Activated CD4-positive, alpha-beta memory T cell treated with anti-CD3 and anti-CD28 coated beads for 36 hours (primary cell): ENCODE measurements around the gene PHTF2. TPM values are rescaled to one million over a fixed set of nuclear protein-coding genes. Genes with fewer than 3 reads are reported as not detected.
A peak's percentile ranks its signal among the peaks of the same experiment; 100 is the strongest.

Experiments used
- CTCF ChIA-PET: fragments of 350-600 bp; sonication (Branson Sonifier 250); formaldehyde crosslinking; loops from one replicate; lab custom pipeline; 2021; ENCODE audit warnings: antibody characterized with exemption, inconsistent platforms; lab: Charles Lee
- POLR2A ChIA-PET: fragments of 350-600 bp; sonication (Branson Sonifier 250); formaldehyde crosslinking; loops from one replicate; lab custom pipeline; 2021; ENCODE audit warnings: antibody characterized with exemption; lab: Charles Lee
- DNase-seq: peaks from one replicate; pipeline ENCODE4 v3.0.0-alpha.2; 2020
- H3K27ac Mint-ChIP-seq: one replicate; pipeline ENCODE4 v1.8.0; 2021; ENCODE audit warnings: mixed read lengths
- H3K27me3 Mint-ChIP-seq: one replicate; pipeline ENCODE4 v1.8.0; 2021; ENCODE audit warnings: mixed read lengths
- H3K36me3 Mint-ChIP-seq: one replicate; pipeline ENCODE4 v1.8.0; 2021; ENCODE audit warnings: mixed read lengths
- H3K4me1 Mint-ChIP-seq: one replicate; pipeline ENCODE4 v1.8.0; 2021; ENCODE audit warnings: low read depth, mixed read lengths
- H3K4me3 Mint-ChIP-seq: one replicate; pipeline ENCODE4 v1.8.0; 2021; ENCODE audit warnings: mild to moderate bottlenecking, mixed read lengths
- H3K9me3 Mint-ChIP-seq: one replicate; pipeline ENCODE4 v1.8.0; 2021; ENCODE audit warnings: mixed read lengths
- intact Hi-C: fragments of 100-400 bp; cut with micrococcal nuclease; formaldehyde crosslinking; loops from one replicate; pipeline ENCODE4 v1.15.1; 2023
- total RNA-seq, 2 experiments: library from RNA; stranded (reverse); gene quantifications; one replicate each; pipeline ENCODE4 v1.2.3, GENCODE V29; 2021

Gene PHTF2
- total RNA-seq, 2 experiments from 2014 or later, result 40.8 to 41.2 TPM

GRCh38 chr7:77888998-77889397 lies 90.4 kb downstream of the PHTF2 start:
- H3K36me3 Mint-ChIP-seq, result peaks cover 10% of the 10 kb centered on the region
- no peak for DNase-seq
- intact Hi-C loops, result loop anchor here (5.0 kb wide), 1 partner anchor 87 kb away; no protein-coding TSS in a partner anchor
- H3K27me3 Mint-ChIP-seq, result no peaks in the 10 kb centered on the region
- H3K4me1 Mint-ChIP-seq, result peaks cover 32% of the 10 kb centered on the region
- no peak overlapping the region for H3K4me3 Mint-ChIP-seq
- no peaks in the 10 kb centered on the region for H3K9me3 Mint-ChIP-seq
- ChIA-PET CTCF (interaction anchor here (0.6 kb wide), 2 partner anchors 91 to 261 kb away, joined by 4 to 5 read pairs; partner anchors contain the start of genes PHTF2 and TMEM60), POLR2A (no interaction called here)
- no peak overlapping the region for H3K27ac Mint-ChIP-seq

- POLR2A ChIA-PET, result no interaction called here
- Mint-ChIP-seq H3K36me3 (peaks cover 8% of the 10 kb centered on the region), H3K4me1 (peaks cover 13% of the 10 kb centered on the region), H3K9me3 (no peaks in the 10 kb centered on the region), H3K27ac (no peak overlapping the region), H3K27me3 (no peaks in the 10 kb centered on the region), H3K4me3 (no peak overlapping the region)
- no peak for DNase-seq
- CTCF ChIA-PET, result interaction anchor here (0.7 kb wide), 1 partner anchor 21 kb away, joined by 3 read pairs; no protein-coding TSS in a partner anchor
- intact Hi-C loops, result no loop called here
Measured at GRCh38 chr7:77893813-77894212, 95.2 kb downstream of the PHTF2 start.

GRCh38 chr7:77894574-77895091 lies 96.1 kb downstream of the PHTF2 start:
- H3K27ac Mint-ChIP-seq, result no peak overlapping the region
- no peak for DNase-seq
- ChIA-PET CTCF (no interaction called here), POLR2A (no interaction called here)
- H3K27me3 Mint-ChIP-seq, result no peaks in the 10 kb centered on the region
- peaks cover 13% of the 10 kb centered on the region for H3K4me1 Mint-ChIP-seq
- H3K9me3 Mint-ChIP-seq, result no peaks in the 10 kb centered on the region
- H3K36me3 Mint-ChIP-seq, result peaks cover 8% of the 10 kb centered on the region
- intact Hi-C loops, result no loop called here
- H3K4me3 Mint-ChIP-seq, result no peak overlapping the region

GRCh38 chr7:77895905-77896304 lies 97.3 kb downstream of the PHTF2 start:
- Mint-ChIP-seq H3K27me3 (no peaks in the 10 kb centered on the region), H3K36me3 (peaks cover 6% of the 10 kb centered on the region), H3K4me3 (no peak overlapping the region), H3K9me3 (no peaks in the 10 kb centered on the region), H3K4me1 (peaks cover 16% of the 10 kb centered on the region), H3K27ac (no peak overlapping the region)
- no peak for DNase-seq
- intact Hi-C loops, result no loop called here
- CTCF ChIA-PET, result no interaction called here
- POLR2A ChIA-PET, result no interaction called here

- no peaks in the 10 kb centered on the region for H3K9me3 Mint-ChIP-seq
- DNase-seq, result no peak
- intact Hi-C loops, result no loop called here
- POLR2A ChIA-PET, result no interaction called here
- no peak overlapping the region for H3K4me3 Mint-ChIP-seq
- no peaks in the 10 kb centered on the region for H3K27me3 Mint-ChIP-seq
- H3K27ac Mint-ChIP-seq, result no peak overlapping the region
- CTCF ChIA-PET, result interaction anchor here (0.8 kb wide), 1 partner anchor 202 kb away, joined by 3 read pairs; no protein-coding TSS in a partner anchor
- H3K36me3 Mint-ChIP-seq, result peaks cover 9% of the 10 kb centered on the region
- peaks cover 11% of the 10 kb centered on the region for H3K4me1 Mint-ChIP-seq
Measured at GRCh38 chr7:77897004-77897547, 98.5 kb downstream of the PHTF2 start.

GRCh38 chr7:77899516-77899915 lies 100.9 kb downstream of the PHTF2 start:
- Mint-ChIP-seq H3K9me3 (no peaks in the 10 kb centered on the region), H3K27me3 (no peaks in the 10 kb centered on the region), H3K4me1 (peaks cover 9% of the 10 kb centered on the region), H3K27ac (no peak overlapping the region), H3K36me3 (peaks cover 8% of the 10 kb centered on the region), H3K4me3 (no peak overlapping the region)
- no peak for DNase-seq
- intact Hi-C loops, result no loop called here
- POLR2A ChIA-PET, result interaction anchor here (1.1 kb wide), 1 partner anchor 119 kb away, joined by 3 read pairs; no protein-coding TSS in a partner anchor
- CTCF ChIA-PET, result interaction anchor here (0.7 kb wide), 1 partner anchor 96 kb away, joined by 4 read pairs; no protein-coding TSS in a partner anchor

GRCh38 chr7:77903597-77903996 lies 105.0 kb downstream of the PHTF2 start:
- Mint-ChIP-seq H3K27ac (no peak overlapping the region), H3K4me3 (no peak overlapping the region), H3K27me3 (no peaks in the 10 kb centered on the region), H3K4me1 (peaks cover 5% of the 10 kb centered on the region), H3K36me3 (peaks cover 8% of the 10 kb centered on the region), H3K9me3 (no peaks in the 10 kb centered on the region)
- peak; percentile 38 for DNase-seq
- POLR2A ChIA-PET, result no interaction called here
- intact Hi-C loops, result loop anchor here (2.0 to 5.0 kb wide), 2 partner anchors 71 to 105 kb away; partner anchors contain the start of genes PHTF2 and TMEM60
- CTCF ChIA-PET, result interaction anchor here (0.6 to 1.4 kb wide), 7 partner anchors 30 to 252 kb away, joined by 3 to 6 read pairs (median 3); no protein-coding TSS in a partner anchor

- Mint-ChIP-seq H3K9me3 (no peaks in the 10 kb centered on the region), H3K4me1 (peaks cover 5% of the 10 kb centered on the region), H3K36me3 (peaks cover 8% of the 10 kb centered on the region), H3K27ac (no peak overlapping the region), H3K27me3 (no peaks in the 10 kb centered on the region), H3K4me3 (no peak overlapping the region)
- intact Hi-C loops, result loop anchor here (5.0 kb wide), 1 partner anchor 72 kb away; no protein-coding TSS in a partner anchor
- DNase-seq, result no peak
- ChIA-PET POLR2A (no interaction called here), CTCF (interaction anchor here (1.0 to 1.1 kb wide), 2 partner anchors 91 to 107 kb away, joined by 3 read pairs; no protein-coding TSS in a partner anchor)
Measured at GRCh38 chr7:77904252-77904651, 105.7 kb downstream of the PHTF2 start.

GRCh38 chr7:77907281-77907680 lies 108.7 kb downstream of the PHTF2 start:
- no peak overlapping the region for H3K27ac Mint-ChIP-seq
- H3K4me1 Mint-ChIP-seq, result peaks cover 10% of the 10 kb centered on the region
- CTCF ChIA-PET, result no interaction called here

GRCh38 chr7:77908664-77909063 lies 110.1 kb downstream of the PHTF2 start:
- intact Hi-C loops, result no loop called here
- CTCF ChIA-PET, result no interaction called here
- POLR2A ChIA-PET, result no interaction called here

More at GRCh38 chr7:77907281-77907680, 108.7 kb downstream of the PHTF2 start:
- POLR2A ChIA-PET, result no interaction called here
- Mint-ChIP-seq H3K9me3 (no peaks in the 10 kb centered on the region), H3K4me3 (no peak overlapping the region), H3K36me3 (peaks cover 5% of the 10 kb centered on the region), H3K27me3 (no peaks in the 10 kb centered on the region)
- intact Hi-C loops, result no loop called here
- no peak for DNase-seq

GRCh38 chr7:77910124-77910523 lies 111.6 kb downstream of the PHTF2 start:
- no peaks in the 10 kb centered on the region for H3K9me3 Mint-ChIP-seq
- ChIA-PET POLR2A (no interaction called here), CTCF (no interaction called here)
- intact Hi-C loops, result no loop called here
- peaks cover 3% of the 10 kb centered on the region for H3K36me3 Mint-ChIP-seq
- H3K27me3 Mint-ChIP-seq, result no peaks in the 10 kb centered on the region
- H3K4me3 Mint-ChIP-seq, result no peak overlapping the region
- no peak overlapping the region for H3K27ac Mint-ChIP-seq
- H3K4me1 Mint-ChIP-seq, result peaks cover 12% of the 10 kb centered on the region
- no peak for DNase-seq

More at GRCh38 chr7:77908664-77909063, 110.1 kb downstream of the PHTF2 start:
- no peak overlapping the region for H3K27ac Mint-ChIP-seq
- H3K4me1 Mint-ChIP-seq, result peaks cover 10% of the 10 kb centered on the region
- H3K36me3 Mint-ChIP-seq, result peaks cover 3% of the 10 kb centered on the region
- no peaks in the 10 kb centered on the region for H3K27me3 Mint-ChIP-seq
- no peaks in the 10 kb centered on the region for H3K9me3 Mint-ChIP-seq
- H3K4me3 Mint-ChIP-seq, result no peak overlapping the region
- no peak for DNase-seq

- intact Hi-C loops, result no loop called here
- no peak overlapping the region for H3K4me3 Mint-ChIP-seq
- no peak overlapping the region for H3K27ac Mint-ChIP-seq
- DNase-seq, result no peak
- H3K4me1 Mint-ChIP-seq, result peaks cover 12% of the 10 kb centered on the region
- H3K27me3 Mint-ChIP-seq, result no peaks in the 10 kb centered on the region
- peaks cover 3% of the 10 kb centered on the region for H3K36me3 Mint-ChIP-seq
- CTCF ChIA-PET, result interaction anchor here (0.7 to 0.8 kb wide), 2 partner anchors 11 to 261 kb away, joined by 3 read pairs; no protein-coding TSS in a partner anchor
- no peaks in the 10 kb centered on the region for H3K9me3 Mint-ChIP-seq
- POLR2A ChIA-PET, result no interaction called here
Measured at GRCh38 chr7:77912293-77912692, 113.7 kb downstream of the PHTF2 start.
